Nephron progenitor cell (in vitro differentiated cells): Measurements from ENCODE around the gene MSLN.
"Not testable (repeated sequence)": the region's sequence is repeated elsewhere in the genome, so short reads cannot be mapped to it uniquely, and the experiment has no call there.

Experiments
- DNase-seq: peaks from one replicate; pipeline ENCODE4 v3.0.0; 2021
- H3K27ac Mint-ChIP-seq: 2 replicates; pipeline ENCODE4 v1.8.0; 2021; ENCODE audit warnings: mild to moderate bottlenecking, moderate library complexity, mixed read lengths
- H3K27me3 Mint-ChIP-seq: 2 replicates; pipeline ENCODE4 v1.8.0; 2021; ENCODE audit warnings: mild to moderate bottlenecking, low read depth, mixed read lengths; ENCODE audit not compliant: poor library complexity
- H3K36me3 Mint-ChIP-seq: 2 replicates; pipeline ENCODE4 v1.8.0; 2021; ENCODE audit warnings: low read depth, mixed read lengths
- H3K4me1 Mint-ChIP-seq: 2 replicates; pipeline ENCODE4 v1.8.0; 2021; ENCODE audit warnings: mixed read lengths
- H3K4me3 Mint-ChIP-seq: 2 replicates; pipeline ENCODE4 v1.8.0; 2021; ENCODE audit warnings: mild to moderate bottlenecking, moderate library complexity, mixed read lengths
- H3K9me3 Mint-ChIP-seq: 2 replicates; pipeline ENCODE4 v1.8.0; 2021; ENCODE audit warnings: mild to moderate bottlenecking, moderate library complexity, mixed read lengths
- CTCF ChIP-seq: fragments of 200-600 bp; sonication (generic); IDR thresholded peaks from 2 replicates; pipeline ENCODE4 v1.5.0; 2021; ENCODE audit warnings: antibody characterized with exemption

The MSLN gene

GRCh38 chr16:751152-752006 is 9.2 kb upstream of the MSLN start:
- Mint-ChIP-seq H3K4me3 (no peak overlapping the region), H3K27ac (no peak overlapping the region), H3K9me3 (peaks cover 2% of the 10 kb centered on the region), H3K27me3 (peaks cover 48% of the 10 kb centered on the region), H3K4me1 (peaks cover 24% of the 10 kb centered on the region), H3K36me3 (no peaks in the 10 kb centered on the region)
- DNase-seq: no peak
- TF ChIP-seq CTCF: no peak

GRCh38 chr16:752007-752312 is 8.6 kb upstream of the MSLN start:
- no peak overlapping the region for H3K27ac Mint-ChIP-seq
- H3K4me3 Mint-ChIP-seq: no peak overlapping the region
- H3K9me3 Mint-ChIP-seq: peaks cover 5% of the 10 kb centered on the region
- peaks cover 24% of the 10 kb centered on the region for H3K4me1 Mint-ChIP-seq
- no peak for TF ChIP-seq CTCF
- no peak for DNase-seq
- peaks cover 48% of the 10 kb centered on the region for H3K27me3 Mint-ChIP-seq
- H3K36me3 Mint-ChIP-seq: no peaks in the 10 kb centered on the region

GRCh38 chr16:754121-754607 is 6.4 kb upstream of the MSLN start:
- not testable (repeated sequence) for H3K4me3 Mint-ChIP-seq, DNase-seq, H3K27ac Mint-ChIP-seq, H3K36me3 Mint-ChIP-seq
- peaks cover 45% of the 10 kb centered on the region for H3K27me3 Mint-ChIP-seq
- peaks cover 11% of the 10 kb centered on the region for H3K9me3 Mint-ChIP-seq
- H3K4me1 Mint-ChIP-seq: peaks cover 31% of the 10 kb centered on the region

- peaks cover 45% of the 10 kb centered on the region for H3K27me3 Mint-ChIP-seq
- H3K4me1 Mint-ChIP-seq: peaks cover 34% of the 10 kb centered on the region
- H3K36me3 Mint-ChIP-seq: no peaks in the 10 kb centered on the region
- no peak for TF ChIP-seq CTCF
- no peak for DNase-seq
- no peak overlapping the region for H3K27ac Mint-ChIP-seq
- peaks cover 11% of the 10 kb centered on the region for H3K9me3 Mint-ChIP-seq
- H3K4me3 Mint-ChIP-seq: no peak overlapping the region
Observed at GRCh38 chr16:754656-755055, 5.9 kb upstream of the MSLN start.

- peaks cover 32% of the 10 kb centered on the region for H3K4me1 Mint-ChIP-seq
- H3K9me3 Mint-ChIP-seq: peaks cover 11% of the 10 kb centered on the region
- TF ChIP-seq CTCF: no peak
- peaks cover 33% of the 10 kb centered on the region for H3K27me3 Mint-ChIP-seq
- H3K27ac Mint-ChIP-seq: no peak overlapping the region
- H3K4me3 Mint-ChIP-seq: no peak overlapping the region
- H3K36me3 Mint-ChIP-seq: no peaks in the 10 kb centered on the region
- no peak for DNase-seq
Observed at GRCh38 chr16:756428-756827, 4.1 kb upstream of the MSLN start.

GRCh38 chr16:759110-759910 is 1.2 kb upstream of the MSLN start:
- Mint-ChIP-seq H3K36me3 (no peaks in the 10 kb centered on the region), H3K4me3 (peak overlapping the region; percentile 55), H3K27ac (peak overlapping the region; percentile 85), H3K9me3 (peaks cover 11% of the 10 kb centered on the region), H3K4me1 (peaks cover 23% of the 10 kb centered on the region), H3K27me3 (peaks cover 11% of the 10 kb centered on the region)
- DNase-seq: no peak
- no peak for TF ChIP-seq CTCF
